ENCODE measurements around the gene ABRACL. TPM values are rescaled to one million over a fixed set of nuclear protein-coding genes. Genes with fewer than 3 reads are reported as not detected.

ABRACL gene
- total and polyA plus RNA-seq, 11 donors, result 3.2 to 26.3 (median 8.1) TPM

- intact Hi-C loops (cut with DNase I), result no loop called here
- Histone ChIP-seq H3K36me3 (no peaks in the 10 kb centered on the region), H3K9me3 (no peaks in the 10 kb centered on the region), H3K4me3 (no peak overlapping the region), H3K27ac (no peak overlapping the region), H3K27me3 (no peaks in the 10 kb centered on the region), H3K4me1 (peaks cover 0 to 9% (median 0%) of the 10 kb centered on the region in 12 donors)
- DNase-seq, result no peak
- no peak for TF ChIP-seq CTCF (IDR thresholded peaks at IDR 0.05)
- TF ChIP-seq POLR2A (IDR thresholded peaks at IDR 0.05), result no peak
- ATAC-seq, result no peak
- 86 to 93% (median 92%) methylated on average over 2 of the region's 2 CpGs for WGBS, 4 donors
These were observed 27.2 kb downstream of the ABRACL start for GRCh38 chr6:139055709-139056108.

- Histone ChIP-seq H3K4me1 (peaks cover 0 to 9% (median 0%) of the 10 kb centered on the region in 12 donors), H3K27me3 (no peaks in the 10 kb centered on the region), H3K4me3 (no peak overlapping the region), H3K36me3 (no peaks in the 10 kb centered on the region), H3K9me3 (no peaks in the 10 kb centered on the region), H3K27ac (no peak overlapping the region)
- WGBS, 4 donors, result 64 to 76% (median 72%) methylated on average over 3 of the region's 3 CpGs
- TF ChIP-seq POLR2A (IDR thresholded peaks at IDR 0.05) (no peak), CTCF (IDR thresholded peaks at IDR 0.05) (no peak)
- intact Hi-C loops (cut with DNase I), result no loop called here
- ATAC-seq (no peak), DNase-seq (no peak)
These were observed 29.5 kb downstream of the ABRACL start for GRCh38 chr6:139058029-139058428.

- no peaks in the 10 kb centered on the region for H3K27me3 ChIP-seq
- no peak for DNase-seq
- intact Hi-C loops (cut with DNase I), result no loop called here
These were observed 31.8 kb downstream of the ABRACL start for GRCh38 chr6:139060332-139060731.

GRCh38 chr6:139062932-139063646 is 34.5 kb downstream of the ABRACL start:
- 79 to 100% (median 95%) methylated on average over 1 of the region's 1 CpG for WGBS, 4 donors

More at GRCh38 chr6:139060332-139060731, 31.8 kb downstream of the ABRACL start:
- no peaks in the 10 kb centered on the region for H3K4me1 ChIP-seq
- no peaks in the 10 kb centered on the region for H3K36me3 ChIP-seq
- H3K9me3 ChIP-seq, result no peaks in the 10 kb centered on the region
- H3K4me3 ChIP-seq, result no peak overlapping the region
- H3K27ac ChIP-seq, result no peak overlapping the region
- TF ChIP-seq POLR2A (IDR thresholded peaks at IDR 0.05) (no peak), CTCF (IDR thresholded peaks at IDR 0.05) (no peak)
- no peak for ATAC-seq

More at GRCh38 chr6:139062932-139063646, 34.5 kb downstream of the ABRACL start:
- no peak overlapping the region for H3K4me3 ChIP-seq
- no peaks in the 10 kb centered on the region for H3K36me3 ChIP-seq
- no peak overlapping the region for H3K27ac ChIP-seq
- no peak for DNase-seq
- no peak for TF ChIP-seq POLR2A (IDR thresholded peaks at IDR 0.05)
- TF ChIP-seq CTCF (IDR thresholded peaks at IDR 0.05), result no peak
- H3K27me3 ChIP-seq, result no peaks in the 10 kb centered on the region
- peaks cover 0 to 6% (median 4%) of the 10 kb centered on the region in 12 donors for H3K4me1 ChIP-seq
- ATAC-seq, result no peak
- intact Hi-C loops (cut with DNase I), result no loop called here
- H3K9me3 ChIP-seq, result no peaks in the 10 kb centered on the region
